ENCODE data around the gene TCL1B. TPM values are rescaled to one million over a fixed set of nuclear protein-coding genes. Genes with fewer than 3 reads are reported as not detected.

The TCL1B gene, protein sequence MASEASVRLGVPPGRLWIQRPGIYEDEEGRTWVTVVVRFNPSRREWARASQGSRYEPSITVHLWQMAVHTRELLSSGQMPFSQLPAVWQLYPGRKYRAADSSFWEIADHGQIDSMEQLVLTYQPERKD
- not detected for total RNA-seq
- long read RNA-seq, donor 1 = 0 reads
- long read RNA-seq, donor 2 = 0 reads

DNA sequence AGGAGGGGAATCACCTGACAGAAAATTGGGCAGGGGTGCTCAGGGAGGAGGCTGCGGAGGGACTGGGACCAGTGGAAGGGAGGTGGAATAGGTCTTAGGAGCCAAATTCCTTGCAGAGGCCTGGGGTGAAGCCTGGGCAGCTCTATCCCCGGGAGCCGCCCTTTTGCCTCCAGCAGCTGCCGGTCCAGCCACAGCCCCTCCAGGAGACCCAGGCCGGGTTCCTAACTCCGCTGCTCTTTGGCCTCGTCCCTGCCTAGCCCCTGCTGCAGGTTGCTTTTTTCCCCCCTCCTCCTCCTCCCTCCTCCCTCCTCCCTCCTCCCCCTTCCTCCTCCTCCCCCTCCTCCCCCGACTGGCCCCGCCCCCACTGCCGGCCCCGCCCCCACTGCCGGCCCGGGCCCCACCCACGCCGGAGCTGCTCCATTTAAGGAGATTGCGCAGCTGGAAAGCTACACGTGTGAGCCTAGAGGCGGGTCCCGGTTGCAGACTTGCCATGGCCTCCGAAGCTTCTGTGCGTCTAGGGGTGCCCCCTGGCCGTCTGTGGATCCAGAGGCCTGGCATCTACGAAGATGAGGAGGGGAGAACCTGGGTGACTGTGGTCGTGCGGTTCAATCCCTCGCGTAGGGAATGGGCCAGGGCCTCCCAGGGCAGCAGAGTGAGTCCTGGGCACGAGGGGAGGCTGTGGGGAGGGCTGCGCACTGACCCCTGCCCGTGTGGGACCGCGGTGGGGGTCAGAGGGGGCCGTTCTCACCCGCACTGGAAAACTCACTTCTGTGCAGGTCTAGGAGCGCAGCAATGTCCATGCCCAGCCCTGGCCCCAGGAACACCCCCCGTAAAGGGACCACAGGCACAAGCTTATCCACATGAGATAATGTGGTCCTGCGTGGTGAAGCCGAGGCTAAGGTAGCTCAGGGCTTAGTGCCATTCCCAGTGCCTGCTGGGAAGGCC is at the start of gene TCL1B:
TSS of gene TCL1B (plus strand) at position 449 of the 945 bp plus-strand sequence. CDS start at position 491, 42 bp downstream.
- H3K9me3 ChIP-seq = no peaks in the 10 kb centered on the region
- no peak within 1 kb of the TSS for H3K4me3 ChIP-seq
- DNase-seq (no peak), ATAC-seq (no peak)
- intact Hi-C loops (cut with DNase I, micrococcal nuclease) = no loop called here
- H3K4me1 ChIP-seq (ENCODE audit: low read depth) = no peaks in the 10 kb centered on the region
- TF ChIP-seq, protein P1, sequence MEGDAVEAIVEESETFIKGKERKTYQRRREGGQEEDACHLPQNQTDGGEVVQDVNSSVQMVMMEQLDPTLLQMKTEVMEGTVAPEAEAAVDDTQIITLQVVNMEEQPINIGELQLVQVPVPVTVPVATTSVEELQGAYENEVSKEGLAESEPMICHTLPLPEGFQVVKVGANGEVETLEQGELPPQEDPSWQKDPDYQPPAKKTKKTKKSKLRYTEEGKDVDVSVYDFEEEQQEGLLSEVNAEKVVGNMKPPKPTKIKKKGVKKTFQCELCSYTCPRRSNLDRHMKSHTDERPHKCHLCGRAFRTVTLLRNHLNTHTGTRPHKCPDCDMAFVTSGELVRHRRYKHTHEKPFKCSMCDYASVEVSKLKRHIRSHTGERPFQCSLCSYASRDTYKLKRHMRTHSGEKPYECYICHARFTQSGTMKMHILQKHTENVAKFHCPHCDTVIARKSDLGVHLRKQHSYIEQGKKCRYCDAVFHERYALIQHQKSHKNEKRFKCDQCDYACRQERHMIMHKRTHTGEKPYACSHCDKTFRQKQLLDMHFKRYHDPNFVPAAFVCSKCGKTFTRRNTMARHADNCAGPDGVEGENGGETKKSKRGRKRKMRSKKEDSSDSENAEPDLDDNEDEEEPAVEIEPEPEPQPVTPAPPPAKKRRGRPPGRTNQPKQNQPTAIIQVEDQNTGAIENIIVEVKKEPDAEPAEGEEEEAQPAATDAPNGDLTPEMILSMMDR (IDR thresholded peaks at IDR 0.05) = no peak
- H3K36me3 ChIP-seq (ENCODE audit: low read depth) = no peaks in the 10 kb centered on the region

DNA sequence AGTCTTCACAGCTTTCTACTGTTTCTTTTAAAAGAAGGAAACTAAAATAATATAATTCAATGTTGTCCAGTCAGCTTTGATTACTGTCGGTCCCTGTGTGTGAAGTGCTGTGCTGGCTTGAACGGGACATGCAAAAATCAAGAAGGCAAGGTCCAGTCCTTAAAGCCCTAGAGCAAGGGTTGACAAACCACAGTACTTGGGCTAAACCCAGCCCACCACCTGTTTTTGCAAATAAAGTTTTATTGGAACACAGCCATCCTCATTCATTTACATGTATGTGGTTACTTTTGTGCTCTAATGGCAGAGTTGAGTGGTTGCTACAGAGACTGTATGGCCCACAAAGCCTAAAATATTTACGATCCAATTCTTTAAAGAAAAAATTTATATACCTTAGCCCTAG is 41.2 kb upstream of the TCL1B start:
- Histone ChIP-seq H3K36me3 (ENCODE audit: low read depth) (no peaks in the 10 kb centered on the region), H3K9me3 (no peaks in the 10 kb centered on the region), H3K4me1 (ENCODE audit: low read depth) (no peaks in the 10 kb centered on the region), H3K4me3 (no peak overlapping the region)
- DNase-seq = no peak
- intact Hi-C loops (cut with DNase I, micrococcal nuclease) = no loop called here
- TF ChIP-seq, protein P1 (IDR thresholded peaks at IDR 0.05) = no peak
- no peak for ATAC-seq

DNA sequence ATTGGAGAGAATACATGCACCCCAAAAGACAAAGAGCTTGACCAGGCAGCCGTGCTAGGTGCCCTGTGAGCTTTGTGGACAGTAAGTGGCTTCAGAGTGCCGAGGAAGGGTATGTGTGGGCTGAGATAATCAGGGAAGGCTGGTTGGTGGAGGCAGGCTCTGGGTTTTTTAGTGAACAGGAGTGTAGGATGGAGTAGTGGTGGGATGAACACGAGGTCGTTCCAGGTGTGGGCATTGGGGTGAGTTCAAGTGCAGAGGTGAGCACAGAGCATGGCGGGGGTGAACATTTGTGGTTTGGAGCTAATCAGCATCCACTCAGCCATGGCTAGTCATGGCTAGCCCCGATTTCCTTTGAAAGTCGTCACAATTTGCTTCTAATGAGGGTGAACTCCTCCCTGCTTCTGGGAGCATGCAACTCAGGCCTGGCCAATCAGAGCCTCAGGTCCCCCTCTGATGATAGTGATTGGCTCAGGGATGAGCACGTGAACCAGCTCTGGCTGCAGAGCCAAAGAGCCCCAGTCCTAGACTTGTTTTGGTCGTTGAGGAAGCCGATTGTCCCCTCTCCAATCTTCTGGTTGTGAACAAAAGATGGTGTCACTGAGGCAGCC is 40.7 kb upstream of the TCL1B start:
- Histone ChIP-seq H3K4me1 (ENCODE audit: low read depth) (no peaks in the 10 kb centered on the region), H3K4me3 (no peak overlapping the region), H3K36me3 (ENCODE audit: low read depth) (no peaks in the 10 kb centered on the region), H3K9me3 (no peaks in the 10 kb centered on the region)
- intact Hi-C loops (cut with DNase I, micrococcal nuclease) = no loop called here
- ATAC-seq (no peak), DNase-seq (no peak)
- TF ChIP-seq, protein P1 (IDR thresholded peaks at IDR 0.05) = no peak

DNA sequence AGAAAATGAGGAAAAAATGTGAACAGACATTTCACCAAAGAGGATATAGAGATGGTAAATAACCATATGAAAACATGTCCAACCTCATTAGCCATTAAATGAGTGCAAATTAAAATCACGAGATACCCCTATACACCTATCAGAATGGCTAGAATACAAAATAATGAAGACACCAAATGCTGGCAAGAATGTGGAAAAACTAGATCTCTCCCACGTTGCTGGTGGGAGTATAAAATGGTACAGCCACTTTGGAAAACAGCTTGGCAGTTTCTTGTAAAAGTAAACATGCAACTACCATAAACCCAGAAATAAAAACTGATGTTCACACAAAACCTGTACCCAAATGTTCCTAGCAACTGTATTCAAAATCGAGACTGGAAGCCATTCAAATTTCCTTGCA is 38.3 kb upstream of the TCL1B start:
- H3K4me3 ChIP-seq = no peak overlapping the region
- no peaks in the 10 kb centered on the region for H3K9me3 ChIP-seq
- intact Hi-C loops (cut with DNase I, micrococcal nuclease) = no loop called here
- ATAC-seq (no peak), DNase-seq (no peak)
- H3K36me3 ChIP-seq (ENCODE audit: low read depth) = no peaks in the 10 kb centered on the region
- TF ChIP-seq, protein P1 (IDR thresholded peaks at IDR 0.05) = no peak
- no peaks in the 10 kb centered on the region for H3K4me1 ChIP-seq (ENCODE audit: low read depth)

DNA sequence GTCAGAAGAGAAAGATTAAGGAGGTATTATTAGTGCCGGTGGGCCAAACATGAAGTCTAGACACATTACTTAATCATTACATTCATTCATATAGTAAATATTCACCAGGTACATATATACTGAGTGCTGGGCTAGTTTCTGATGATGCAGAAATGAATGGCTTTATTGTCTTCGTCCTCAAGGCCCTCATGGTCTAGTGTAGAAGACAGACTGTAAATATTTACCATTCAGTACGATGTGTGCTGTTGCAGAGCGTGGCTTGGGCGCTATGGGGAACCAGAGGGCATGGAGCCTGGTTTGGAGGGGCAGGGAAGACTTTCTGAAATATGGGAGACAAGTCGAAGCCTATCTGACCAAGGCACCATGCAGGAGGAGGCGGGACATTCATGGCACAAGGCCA is 37.0 kb upstream of the TCL1B start:
- DNase-seq (no peak), ATAC-seq (no peak)
- Histone ChIP-seq H3K4me3 (no peak overlapping the region), H3K36me3 (ENCODE audit: low read depth) (no peaks in the 10 kb centered on the region), H3K9me3 (no peaks in the 10 kb centered on the region), H3K4me1 (ENCODE audit: low read depth) (no peaks in the 10 kb centered on the region)
- intact Hi-C loops (cut with DNase I, micrococcal nuclease) = no loop called here
- TF ChIP-seq, protein P1 (IDR thresholded peaks at IDR 0.05) = no peak
